Thyroid gland (tissue), 4 donors: Measurements from ENCODE around the gene VAMP5.

Experiments used
- CTCF ChIP-seq, 6 experiments: fragments of 200-600 bp in 3 of 6; fragments of 450-650 bp in 3 of 6; sonication (generic) in 3 of 6; IDR thresholded peaks; one replicate each; pipeline ENCODE4 v1.5.1; 2016 to 2019; ENCODE audit warnings: antibody characterized with exemption in 6 of 6, mild to moderate bottlenecking in 2 of 6, inconsistent platforms in 1 of 6, moderate library complexity in 1 of 6
- POLR2A ChIP-seq, 2 donors: fragments of 450-650 bp; IDR thresholded peaks; one replicate each; pipeline ENCODE4 v1.6.1; 2017; ENCODE audit warnings: antibody characterized with exemption in 2 of 2, mild to moderate bottlenecking in 2 of 2, moderate library complexity in 1 of 2

GRCh38 chr2:85623991-85624390, 39.8 kb downstream of the VAMP5 start:
- TF ChIP-seq CTCF (IDR thresholded peaks at IDR 0.05) (no peak), POLR2A (IDR thresholded peaks at IDR 0.05) (no peak)
